HG03558 (cell line): Measurements from ENCODE around the gene ZNF618.

ENCODE experiments used
- ATAC-seq: cut with Tn5 transposase; IDR thresholded peaks from one replicate; pipeline ENCODE4 v1.9.1; 2021; ENCODE audit warnings: moderate number of reproducible peaks; ENCODE audit not compliant: unreplicated experiment; ENCODE audit errors: extremely low read depth

ZNF618 gene

DNA sequence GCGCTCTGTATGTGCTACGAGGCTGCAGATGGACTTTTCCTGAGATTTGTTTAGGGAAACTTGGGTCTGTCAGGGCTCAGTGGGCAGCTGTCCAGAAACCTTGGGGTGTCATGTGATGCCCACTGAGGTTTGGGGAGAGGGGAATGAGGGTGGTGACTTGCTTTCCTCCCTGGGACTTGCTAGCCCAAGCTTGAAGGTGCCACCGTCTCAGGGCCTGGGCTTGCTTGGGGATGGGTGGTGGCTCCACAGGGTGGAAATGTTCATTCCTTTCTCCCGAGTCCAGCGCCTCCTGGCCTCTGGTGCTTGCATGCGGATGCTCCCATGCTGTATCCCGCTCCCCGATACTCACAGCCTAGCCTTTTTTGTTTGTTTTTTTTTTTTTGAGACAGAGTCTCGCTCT is 33.3 kb downstream of the ZNF618 start:
- ATAC-seq = no peak

DNA sequence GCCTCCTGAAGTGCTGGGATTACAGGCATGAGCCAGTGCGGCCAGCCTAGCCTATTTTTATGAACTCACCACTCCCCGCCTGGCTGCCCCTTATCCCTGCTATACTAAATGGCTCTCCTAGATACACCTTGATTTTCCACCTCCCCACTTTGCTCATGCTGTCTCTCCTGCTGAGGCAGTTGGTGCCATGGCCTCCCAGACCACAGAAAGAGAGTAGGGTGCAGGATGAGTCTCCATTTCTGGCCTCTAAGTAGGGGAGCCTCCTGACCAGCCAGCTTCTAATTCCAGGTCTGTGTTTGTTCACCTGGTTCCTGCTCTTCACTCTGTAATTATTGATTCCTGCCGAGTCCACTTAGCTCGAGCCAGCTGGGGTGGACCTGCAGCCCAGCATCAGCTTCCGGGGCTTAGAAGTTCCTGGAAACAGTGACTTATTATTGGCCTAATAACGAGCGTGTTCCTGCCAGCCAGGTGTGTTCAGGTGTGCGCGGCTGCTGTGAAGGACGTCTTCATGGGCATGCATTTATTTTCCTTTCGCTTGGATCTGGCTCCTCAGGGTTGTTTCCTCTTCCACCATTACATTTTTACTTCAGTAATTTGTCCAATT is 34.0 kb downstream of the ZNF618 start:
- ATAC-seq = no peak

DNA sequence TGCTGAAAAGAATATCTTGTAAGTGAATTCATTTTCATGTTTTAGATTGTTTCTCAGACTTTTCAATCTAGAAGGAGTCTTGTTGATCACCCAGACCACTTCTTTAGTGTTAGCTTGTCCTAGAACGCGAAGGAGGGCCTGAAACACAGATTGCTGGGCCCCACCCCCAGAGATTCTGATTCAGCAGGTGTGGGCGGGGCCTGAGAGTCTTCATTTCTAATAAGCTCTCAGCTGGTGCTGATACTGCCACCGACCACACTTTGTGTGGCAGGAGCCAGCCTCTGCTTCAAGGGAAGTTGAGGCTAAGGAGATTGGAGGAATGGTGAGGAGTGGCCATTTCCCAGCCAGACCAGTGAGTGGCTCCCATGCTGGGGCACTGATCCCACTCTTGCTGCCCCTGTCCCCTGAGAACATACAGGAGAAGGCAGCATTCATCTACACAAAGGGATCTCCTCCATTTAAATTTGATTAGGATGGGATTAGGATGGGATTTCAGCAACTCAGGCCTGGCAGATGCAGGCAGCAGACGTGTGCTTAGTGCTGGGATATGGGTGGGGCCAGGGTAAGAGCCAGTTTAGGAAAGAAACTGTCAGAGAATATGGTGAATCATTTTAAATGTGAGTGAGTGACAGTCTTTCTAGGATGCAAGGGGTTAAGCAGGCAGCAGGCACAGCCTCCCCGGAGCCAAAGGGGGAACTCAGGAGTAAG is 35.9 kb downstream of the ZNF618 start:
- ATAC-seq = no peak

DNA sequence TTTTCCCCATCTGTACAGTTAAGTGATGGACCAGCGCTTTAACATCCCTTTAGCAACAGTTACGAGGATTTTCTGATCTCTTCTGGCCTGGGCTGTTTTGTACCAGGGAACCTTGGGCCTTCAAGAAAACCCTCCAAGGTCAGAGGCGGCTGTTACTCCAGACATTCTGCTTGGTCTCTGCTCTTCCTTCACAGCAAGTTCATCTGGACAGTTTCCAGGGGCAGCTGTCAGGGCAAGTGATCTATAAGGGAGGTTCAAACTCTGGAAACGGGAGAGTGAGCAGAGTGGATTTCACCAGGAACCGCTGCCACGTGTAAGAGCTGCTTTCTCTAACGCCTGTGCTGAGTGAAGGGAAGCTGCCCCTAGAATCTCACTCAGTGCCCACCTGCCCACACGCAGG is 36.7 kb downstream of the ZNF618 start:
- ATAC-seq = no peak

DNA sequence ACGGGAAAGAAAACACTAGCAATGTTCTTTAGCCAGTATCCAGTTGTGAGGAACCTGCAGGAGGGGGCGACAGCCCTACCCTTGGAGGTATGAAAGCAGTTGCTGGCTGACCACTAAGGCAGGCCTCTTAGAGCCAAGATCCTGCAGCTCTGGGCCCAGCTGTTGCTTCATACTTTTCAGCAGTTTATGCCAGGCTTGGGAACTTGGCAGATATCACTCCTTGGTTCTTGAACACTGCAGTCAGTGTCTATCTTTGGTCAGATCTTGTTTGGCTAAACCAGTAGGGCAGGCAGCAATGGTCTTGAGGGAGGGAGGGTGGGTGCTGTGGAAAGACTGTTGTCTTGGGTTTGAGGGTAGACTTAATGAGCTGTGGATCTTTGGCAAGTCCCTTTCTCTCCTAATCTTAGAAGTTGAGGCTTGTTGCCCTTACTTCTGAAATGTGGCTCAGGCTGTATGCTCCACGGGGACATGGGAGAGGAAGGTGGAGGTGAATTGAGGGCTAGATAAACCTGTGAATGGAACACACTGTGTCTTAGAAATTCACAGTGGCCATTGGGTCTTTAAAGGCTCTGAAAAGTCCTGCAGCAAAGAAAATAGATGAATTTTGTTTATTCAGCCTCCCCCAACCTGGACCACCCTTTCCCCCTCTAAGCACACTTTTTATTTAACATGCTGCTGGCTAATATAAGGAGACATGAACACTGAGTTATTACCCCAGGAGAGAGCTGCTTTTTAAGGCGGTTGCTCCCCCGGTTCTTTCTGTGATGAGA is 37.5 kb downstream of the ZNF618 start:
- ATAC-seq = no peak

DNA sequence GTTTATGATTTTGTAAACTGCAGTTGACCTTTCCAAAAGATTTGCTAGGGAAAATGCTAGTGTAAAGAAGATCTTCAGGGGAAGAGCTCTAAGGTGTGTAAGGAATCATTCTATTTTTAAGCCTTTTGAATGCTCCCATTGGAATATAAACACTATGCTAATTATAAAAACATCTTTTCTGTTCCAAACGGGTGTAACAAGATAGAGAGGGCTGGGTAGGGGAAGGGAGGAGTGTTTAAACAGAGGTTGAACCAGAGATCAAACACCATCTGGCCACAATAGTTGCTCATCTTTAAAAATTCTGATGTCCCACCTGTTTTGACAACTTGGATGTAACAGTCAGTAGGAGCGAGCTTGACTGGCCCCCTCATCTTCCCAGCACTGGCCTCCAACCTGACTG is 38.4 kb downstream of the ZNF618 start:
- ATAC-seq = no peak

DNA sequence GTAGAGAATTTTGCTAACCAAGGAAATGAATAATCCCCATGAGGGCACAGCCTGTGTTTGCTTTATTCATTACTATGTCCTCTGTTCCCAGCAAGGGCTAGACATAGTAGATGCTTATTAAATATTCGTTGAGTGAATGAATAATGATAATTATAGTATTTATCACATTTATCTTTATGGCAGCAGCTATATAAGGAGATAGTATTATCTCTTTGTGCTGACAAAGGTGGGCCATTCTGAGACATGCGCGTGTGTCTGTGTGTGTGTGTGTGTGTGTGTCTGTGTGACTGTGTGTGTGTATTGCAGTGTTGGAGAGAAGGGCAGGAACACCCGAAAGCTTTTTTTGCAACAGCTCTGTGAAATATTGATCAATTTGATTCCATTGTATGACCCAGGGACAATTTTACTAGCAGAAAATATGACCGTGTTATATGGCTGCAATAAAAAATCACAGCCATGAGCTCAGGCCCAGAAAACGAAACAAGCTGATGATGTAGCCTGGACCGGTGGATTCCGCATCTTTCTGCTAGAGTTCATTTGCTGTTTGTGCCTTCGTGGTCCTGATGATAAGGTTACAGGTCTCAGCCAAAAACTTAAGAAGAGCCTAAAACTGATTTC is 39.8 kb downstream of the ZNF618 start:
- no peak for ATAC-seq

DNA sequence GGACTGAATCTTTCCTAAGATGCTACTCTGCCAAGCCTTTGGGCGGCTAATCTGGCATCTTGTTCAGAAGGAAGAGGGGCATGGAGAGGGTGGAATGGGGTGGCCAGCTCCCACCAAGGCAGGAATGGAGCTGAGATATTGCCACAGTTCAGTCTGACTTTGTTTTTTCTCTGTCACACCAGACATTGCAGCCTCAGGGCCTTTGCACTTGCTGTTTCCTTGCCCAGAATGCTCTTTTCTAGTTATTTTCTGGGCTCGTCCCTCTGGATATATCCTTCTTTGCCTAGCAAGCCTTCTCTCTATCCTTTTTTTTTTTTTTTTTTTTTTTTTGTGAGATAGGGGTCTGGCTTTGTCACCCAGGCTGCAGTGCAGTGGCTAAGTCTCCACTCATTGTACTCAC is 40.8 kb downstream of the ZNF618 start:
- no peak for ATAC-seq

DNA sequence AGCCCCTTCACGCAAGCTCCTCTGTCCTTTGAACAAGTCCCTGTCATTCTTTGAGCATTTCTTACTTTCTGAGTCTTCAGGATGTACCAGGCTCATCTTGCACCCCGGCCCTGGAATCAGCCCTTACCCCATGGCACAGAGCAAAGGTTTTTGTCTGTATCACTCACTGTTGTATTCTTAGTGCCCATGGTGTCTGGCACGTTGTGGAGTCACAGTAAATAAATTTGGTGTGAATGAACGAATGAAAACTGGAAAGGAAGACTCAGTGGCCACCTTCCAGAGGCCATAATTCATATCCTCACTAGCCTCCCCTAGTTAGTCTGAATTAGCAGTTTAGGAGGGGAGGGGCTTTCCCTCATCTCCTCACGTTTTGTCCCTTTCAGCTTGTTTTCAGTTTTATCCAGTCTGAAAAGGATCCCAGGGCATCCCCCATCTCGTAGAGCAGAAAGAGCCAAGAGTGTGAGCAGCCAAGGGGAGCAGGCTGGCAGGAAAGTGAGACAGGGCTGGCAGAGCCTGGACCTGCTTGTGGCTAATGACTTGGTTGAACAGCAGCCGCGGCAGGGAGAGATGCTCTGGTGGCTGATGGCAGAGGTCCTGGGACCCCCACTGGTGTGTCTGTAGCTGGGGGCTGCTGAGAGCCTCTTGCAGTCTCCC is 42.7 kb downstream of the ZNF618 start:
- ATAC-seq = no peak

DNA sequence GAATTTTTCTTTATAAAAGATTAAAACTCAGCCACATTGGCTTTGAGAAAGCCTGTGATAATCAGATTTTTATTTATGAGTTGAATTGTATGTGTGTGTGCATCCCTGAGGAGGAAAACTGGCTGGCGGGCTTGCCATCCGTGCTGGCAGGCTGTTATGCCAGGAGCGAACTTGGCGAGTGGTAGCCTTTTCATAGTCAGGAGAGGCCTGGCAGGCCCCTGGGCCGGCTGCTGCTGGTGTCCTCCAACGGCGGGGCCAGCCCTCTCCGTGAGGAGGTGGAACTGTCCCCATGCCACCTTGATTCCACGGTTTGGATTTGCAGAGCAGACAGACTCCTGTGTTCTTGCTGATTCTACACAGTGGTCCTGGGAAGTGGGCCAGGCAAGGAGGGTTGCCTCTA is 43.3 kb downstream of the ZNF618 start:
- no peak for ATAC-seq

DNA sequence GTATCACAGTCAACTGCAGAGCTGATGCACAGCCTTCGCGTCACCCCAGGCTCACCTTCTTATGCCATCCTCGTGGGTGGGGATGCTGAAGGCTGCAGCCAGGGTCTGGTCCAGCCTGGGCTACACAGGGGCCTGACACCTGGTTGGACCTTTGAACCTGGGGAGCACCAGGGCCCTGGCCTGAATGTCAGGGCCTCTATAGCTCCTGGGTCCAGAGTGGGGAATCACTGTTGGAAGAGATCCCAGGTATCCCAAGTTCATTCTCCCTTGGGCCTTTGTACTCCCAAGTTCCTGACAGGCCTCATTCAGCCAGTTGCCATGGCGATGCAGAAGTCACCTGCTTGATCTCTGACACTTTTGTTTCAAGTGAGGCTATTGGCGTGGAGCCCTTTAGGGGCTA is 43.8 kb downstream of the ZNF618 start:
- ATAC-seq = no peak

DNA sequence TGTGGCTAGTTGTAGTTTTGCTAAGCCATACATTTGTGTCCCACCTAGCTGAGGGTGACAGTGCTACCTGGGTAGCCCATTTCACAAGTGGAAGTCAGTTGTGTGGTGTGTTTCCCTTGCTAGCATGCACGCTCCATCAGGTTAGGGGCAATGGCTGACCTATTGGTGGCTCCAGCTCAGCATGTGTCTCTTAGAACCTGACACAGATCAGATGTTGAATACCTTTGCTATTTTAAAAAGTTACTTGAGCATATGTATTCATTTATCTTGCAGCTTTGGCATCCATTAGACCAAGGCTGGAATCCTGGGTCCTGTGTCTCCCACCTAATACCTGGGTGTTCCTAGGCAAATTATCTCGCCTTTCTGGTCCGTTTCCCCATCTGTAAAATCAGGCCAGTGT is 44.8 kb downstream of the ZNF618 start:
- ATAC-seq = no peak

DNA sequence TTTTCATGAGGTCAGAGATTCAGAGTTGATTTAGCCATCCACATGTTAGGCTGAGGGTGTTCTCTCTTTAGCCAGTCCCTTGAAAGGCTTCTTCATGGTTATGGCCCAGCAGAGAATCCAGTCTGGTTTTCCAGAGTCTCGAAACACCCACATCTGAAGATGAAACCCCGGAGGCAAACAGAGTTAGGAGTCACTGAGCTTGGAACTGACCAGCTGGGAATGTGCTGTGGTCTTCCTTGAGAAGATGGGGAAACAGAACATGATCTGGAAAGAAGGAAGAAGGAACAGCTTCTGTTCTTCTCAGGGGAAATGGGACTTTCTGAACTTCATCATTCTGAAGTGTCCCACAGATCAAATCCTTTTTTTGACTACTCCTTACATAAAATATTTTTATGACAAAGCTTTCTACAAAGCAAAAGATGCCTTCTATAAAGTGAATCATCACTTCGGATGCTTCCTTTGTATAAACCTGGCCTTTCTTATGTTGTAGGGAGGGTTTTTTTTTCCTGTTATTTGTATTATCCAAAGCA is 45.4 kb downstream of the ZNF618 start:
- no peak for ATAC-seq

DNA sequence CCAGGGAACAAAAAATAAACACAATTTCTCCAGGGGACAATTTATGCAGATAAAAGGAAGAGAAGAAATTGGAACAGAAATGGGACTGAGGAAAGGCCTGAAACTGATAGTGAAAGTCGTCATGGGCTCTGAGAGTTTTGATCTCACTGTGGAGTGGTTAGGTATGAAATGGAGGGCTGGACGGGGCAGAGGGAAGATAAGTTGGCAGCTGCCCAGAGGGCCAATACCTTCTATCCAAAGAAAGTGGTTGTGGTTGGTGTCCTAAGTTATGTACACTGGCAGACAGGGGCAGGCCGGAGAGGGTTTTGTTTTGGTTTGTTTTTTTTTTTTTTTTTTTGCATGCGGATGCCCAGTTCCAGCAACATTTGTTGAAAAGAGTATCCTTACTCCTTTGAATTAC is 46.1 kb downstream of the ZNF618 start:
- ATAC-seq = no peak

DNA sequence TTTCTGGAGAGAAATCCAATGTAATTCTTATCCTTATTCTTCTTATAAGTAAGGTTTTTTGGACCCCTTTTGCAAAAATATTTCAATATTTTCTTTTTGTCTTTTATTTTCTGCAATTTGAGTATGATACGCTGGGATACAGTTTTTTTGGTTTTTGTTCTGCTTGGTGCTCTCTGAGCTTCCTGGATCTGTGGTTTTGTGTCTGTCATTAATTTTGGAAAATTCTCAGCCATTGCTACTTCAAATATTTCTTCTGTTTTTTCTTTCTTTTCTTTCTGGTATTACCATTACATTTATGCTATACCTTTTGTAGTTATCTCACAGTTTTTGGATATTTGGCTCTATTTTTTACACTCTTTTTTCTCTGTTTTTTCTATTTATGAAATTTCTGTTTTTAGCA is 50.1 kb downstream of the ZNF618 start:
- no peak for ATAC-seq

DNA sequence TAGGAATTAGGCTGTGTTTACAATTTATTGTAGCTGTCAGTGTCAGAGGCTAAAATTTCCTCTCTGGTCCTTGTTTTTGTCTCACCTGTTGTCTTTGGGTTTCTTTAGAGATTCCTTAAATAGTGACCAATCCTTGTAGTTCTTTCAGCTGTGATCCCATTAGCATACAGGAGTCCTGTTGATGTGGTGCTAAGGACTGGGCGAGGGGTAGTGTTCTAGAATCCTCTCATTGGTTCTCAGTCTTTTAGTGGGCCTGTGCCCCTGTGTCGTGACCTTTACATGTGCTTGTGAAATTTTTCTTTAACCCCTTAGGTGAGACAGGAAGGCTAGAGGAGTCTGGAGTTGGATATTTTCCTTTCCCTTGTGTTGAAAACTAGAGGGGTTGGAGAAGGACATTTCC is 51.2 kb downstream of the ZNF618 start:
- no peak for ATAC-seq

DNA sequence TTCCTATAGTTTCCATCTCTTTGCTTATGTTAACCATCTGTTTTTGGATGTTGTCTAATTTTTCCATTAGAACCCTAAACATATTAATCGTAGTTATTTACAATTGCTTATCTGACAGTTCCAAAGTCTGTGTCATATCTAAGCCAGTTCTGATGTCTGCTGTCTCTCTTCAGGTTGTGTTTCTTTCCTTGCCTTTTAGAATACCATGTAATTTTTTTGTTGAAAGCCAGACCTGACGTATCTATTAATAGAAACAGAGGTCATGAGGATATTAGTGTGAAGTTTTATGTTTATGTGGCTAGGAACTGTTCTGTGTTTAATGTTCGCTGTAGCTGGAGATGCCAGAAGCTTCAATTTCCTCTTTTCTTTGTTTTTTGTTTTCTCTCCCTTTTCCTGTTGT is 52.2 kb downstream of the ZNF618 start:
- no peak for ATAC-seq

DNA sequence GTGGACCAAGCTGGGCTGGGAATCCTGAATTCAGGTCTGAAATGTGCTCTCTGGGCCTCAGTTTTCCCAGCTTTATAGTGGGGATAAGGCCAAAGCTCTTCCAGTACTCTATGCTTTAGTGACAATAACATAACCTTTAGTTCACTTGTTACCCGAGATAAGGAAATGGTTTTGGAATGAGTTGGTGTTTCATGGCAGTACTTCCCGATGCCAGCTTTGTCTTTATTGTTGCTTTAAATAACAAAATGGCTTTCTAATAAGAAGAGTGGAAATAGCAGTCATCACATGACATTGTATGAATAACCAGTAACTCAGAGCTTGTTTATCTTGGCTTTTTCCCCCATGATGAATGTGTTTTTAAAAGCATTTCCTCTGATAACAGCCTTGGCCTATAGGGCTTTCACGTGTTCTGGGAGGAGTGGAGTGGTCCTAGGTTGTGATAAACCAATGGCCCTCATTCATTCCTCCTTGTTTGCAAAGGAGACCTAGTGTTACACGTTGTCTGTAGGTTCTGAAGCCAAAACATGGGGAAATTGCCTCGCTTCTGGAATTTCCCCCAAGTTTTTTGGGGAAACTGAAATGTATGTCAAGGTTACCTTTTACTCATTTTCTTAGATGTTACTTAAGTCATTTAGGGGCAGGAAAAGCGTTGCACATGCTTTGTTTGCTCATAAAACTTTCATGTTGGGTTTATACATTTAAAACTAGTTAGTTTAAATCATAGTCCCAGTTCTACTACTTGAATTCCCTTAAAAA is 53.7 kb downstream of the ZNF618 start:
- no peak for ATAC-seq

DNA sequence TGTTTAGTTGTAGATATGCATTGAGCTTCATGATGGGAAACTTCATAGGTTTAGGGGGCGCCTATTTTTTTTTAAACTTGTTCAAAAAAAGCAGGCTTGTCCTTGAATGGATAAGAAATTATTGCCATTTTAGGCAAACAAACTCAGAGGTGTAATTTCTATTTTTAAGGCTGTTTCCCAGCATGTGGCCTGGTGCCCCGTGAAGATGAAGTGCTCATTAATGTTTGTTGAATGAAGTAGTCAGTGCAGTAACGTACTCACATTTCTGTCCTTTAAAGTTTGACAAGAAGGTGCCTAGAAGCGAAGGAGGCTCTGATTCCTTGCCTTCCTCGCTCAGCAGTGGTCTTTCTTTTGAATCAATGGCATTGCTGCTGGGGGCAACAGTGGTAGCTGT is 54.3 kb downstream of the ZNF618 start:
- no peak for ATAC-seq

DNA sequence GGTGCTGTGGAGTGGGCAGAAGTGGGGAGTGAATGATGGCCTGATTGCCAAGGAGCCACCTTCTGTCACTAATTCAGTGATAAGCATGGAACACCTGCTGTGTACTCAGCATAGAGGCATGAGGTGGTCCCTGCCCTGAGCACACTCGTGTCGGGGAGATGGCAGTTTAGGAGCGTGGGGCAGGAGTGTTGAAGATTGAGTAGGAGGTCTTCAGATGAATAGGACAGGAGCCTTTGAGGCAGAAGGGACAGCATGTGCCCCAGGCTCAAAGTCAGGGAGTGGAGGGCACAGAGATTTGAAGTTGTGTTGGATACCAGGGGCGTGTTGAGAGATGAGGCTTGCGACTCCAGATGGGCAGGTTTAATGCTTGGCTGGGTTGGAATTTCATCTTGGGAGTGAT is 55.0 kb downstream of the ZNF618 start:
- no peak for ATAC-seq
